HG03342 (cell line): ENCODE results near the gene P2RY14.

Source experiments
- ATAC-seq: cut with Tn5 transposase; IDR thresholded peaks from one replicate; pipeline ENCODE4 v1.9.1; 2021; ENCODE audit warnings: mild to moderate bottlenecking, moderate library complexity; ENCODE audit not compliant: unreplicated experiment

Gene P2RY14

DNA sequence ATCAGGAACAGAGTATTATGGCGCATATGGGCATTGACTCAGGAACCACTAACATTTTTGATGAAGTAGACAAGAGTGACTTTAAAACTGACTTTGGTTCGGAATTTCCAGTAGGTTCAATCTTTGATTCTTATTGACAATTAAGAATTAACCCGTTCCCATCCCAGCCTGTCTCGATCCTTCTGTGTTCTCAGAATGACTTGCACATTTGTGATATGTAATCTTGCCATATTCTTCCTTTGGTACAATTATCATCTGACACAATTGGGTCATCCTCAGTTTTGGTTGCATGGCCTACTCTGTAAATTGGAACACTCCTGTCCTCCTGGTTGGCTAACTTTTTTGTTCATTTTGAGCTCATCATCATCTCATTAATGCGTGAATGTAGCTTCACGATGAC, 85.8 kb downstream of the P2RY14 start:
- ATAC-seq: no peak

DNA sequence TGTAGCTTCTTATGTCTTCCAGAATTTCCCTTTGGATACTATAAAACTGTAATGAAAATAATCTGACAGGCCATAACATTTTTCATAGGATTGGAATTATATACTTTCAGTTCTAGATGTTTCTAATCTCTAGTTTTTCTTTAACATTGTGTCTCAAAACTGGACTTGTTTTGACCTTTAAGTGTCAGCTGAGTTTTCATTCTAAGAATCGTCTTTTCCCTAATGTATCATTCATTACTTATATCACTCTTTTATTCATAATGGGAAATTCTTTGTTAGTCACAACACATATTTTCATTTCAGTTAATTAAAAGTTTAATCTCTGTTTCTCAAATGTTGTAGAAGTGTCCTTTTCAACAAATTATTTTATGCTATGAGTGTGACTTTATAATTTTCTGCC, 87.2 kb downstream of the P2RY14 start:
- no peak for ATAC-seq

DNA sequence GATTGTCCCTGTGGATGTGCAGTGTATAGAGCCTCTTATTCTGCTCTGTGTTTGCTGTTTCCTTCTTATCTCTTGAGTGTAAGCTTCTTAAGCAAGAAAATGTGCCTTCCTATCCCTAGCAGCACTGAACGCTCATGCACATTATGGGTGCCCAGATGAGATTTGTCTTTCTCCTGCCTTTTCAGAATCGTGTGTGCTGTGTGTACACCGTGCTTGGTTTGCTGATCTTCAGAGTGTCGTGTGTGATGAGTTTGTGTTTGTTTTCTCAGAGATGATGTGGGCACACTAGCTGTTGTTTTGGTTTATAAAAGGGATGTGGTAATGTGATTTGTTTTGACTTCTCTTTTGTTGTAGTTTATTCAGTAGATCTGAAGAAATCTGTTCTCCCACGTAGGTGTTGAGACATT, 95.1 kb downstream of the P2RY14 start:
- no peak for ATAC-seq

DNA sequence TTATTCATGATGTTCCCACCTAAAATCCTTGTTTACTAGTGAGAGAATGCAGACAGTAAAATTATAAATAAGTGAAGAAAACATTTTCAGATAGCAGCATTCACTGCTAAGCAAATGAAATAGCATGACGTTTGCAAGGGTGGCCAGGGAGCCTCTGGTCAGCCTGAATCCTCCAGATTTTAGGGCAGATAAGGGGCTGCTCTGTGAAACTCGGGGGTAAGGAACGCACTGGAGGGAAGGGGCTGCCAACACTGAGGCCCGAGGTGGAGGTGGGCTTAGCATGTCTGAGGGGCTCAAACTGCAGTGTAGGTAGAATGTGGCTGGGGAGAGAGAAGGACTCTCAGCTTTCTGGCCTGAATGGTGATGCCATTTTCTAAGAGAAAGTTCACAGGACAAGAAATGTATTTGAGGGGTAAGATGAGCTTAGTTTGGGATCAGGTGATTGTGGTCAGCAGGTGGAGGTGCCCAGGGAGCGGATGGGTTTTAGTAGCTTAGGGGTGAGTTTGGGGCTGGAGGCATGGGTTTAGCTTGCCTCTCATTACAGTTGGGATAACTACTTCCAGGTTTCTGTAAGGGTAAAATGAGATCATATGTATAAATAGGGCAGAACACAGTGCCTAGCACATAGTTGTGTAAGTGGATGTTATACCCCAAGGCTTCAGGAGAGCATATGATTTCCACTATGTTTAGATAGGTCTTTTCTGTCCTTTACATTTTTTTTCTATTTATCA, 95.8 kb downstream of the P2RY14 start:
- no peak for ATAC-seq

DNA sequence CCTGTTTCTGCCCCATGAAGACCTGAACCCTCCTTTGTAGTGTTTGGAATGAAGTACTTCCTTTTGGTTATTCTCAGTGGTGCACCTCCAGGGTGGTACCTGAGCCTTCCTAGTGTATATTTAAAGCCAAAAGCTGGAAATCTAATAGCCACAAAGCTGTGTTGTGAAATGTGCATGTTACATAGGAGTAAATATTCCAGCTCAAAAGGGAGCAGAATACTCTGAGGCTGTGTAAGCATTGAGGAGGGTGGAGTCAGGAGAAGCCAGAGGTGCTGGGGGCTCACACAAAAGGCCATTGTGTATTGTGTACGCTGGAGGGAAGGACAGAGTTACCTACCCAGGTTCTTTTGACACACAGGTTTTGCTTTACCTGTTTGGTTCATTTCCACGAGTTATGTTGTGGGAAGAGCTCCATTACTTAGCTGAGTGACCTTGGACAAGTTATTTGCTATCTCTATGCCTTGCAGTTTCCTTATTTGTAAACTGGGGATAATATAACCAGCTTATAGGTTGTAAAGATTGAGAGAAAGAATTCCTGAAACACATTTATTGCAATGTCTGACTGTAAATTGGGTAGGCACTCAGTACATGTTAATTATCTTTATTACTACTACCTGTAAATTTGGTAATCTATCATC, 100.0 kb downstream of the P2RY14 start:
- no peak for ATAC-seq

DNA sequence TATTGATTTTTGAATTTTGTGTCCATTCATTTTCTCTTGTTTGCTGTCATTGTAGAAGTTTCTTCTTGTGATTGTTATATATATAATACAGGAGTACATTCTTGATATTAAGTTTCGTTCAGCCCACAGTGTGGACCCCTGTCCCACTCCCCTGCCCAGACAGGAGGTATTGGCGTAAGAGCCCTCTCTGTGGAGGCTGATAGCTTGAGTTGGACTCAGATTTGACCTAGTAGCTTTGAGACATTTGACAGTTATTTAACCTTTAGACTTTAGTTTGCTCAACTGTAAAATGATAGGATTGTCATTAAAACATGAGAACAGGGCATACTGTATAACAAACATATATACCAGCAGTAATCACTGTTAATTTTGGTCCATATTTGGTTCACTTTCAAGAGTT, 102.4 kb downstream of the P2RY14 start:
- ATAC-seq: no peak

DNA sequence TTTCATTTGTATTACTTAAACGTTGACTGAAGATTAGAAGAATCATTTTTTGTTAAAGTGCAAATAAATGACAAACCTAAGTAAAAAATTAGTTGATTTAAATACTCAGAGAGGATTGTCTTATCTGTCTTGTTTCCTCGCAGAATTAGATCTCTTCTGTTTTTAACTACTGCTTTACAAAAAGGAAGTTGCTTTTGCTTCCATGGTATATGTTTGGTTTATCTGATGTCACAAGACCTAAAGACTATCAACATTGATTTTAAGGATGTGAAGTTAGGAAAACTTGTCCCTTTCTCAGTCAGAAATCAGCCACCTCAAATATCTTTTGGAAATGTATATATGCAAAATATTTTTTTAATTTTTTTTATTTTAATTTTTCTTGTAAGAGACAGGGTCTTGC, 104.0 kb downstream of the P2RY14 start:
- no peak for ATAC-seq

DNA sequence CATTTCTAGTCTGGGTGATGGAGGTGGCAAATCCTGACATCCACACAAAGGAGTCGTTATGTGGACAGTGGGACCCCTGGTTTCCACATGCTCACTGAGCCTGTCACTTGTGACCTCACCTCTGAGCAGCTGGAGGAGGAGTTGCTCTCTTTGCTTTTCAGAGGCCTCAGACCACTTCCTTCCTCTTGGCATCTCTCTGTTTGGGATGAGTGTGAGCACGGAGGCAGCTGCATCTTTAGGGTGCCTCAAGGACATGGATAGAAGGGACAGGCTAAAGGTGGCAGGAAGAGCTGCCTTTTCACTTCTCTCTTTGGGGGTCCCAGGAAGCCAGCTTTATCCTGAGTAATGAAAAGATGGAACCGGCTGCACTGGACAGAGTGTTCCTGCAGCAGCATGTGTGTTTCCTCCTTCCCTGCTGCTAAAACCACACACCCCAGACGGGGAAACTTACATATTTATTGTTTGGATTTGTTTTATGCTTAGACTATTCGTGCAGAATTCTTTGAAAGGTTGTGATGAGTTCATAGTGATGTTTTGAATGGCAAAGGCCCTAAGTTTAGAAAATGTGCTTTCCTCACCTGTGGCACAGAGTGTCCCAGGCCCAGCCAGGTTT, 107.1 kb downstream of the P2RY14 start:
- ATAC-seq: peak; percentile 64

DNA sequence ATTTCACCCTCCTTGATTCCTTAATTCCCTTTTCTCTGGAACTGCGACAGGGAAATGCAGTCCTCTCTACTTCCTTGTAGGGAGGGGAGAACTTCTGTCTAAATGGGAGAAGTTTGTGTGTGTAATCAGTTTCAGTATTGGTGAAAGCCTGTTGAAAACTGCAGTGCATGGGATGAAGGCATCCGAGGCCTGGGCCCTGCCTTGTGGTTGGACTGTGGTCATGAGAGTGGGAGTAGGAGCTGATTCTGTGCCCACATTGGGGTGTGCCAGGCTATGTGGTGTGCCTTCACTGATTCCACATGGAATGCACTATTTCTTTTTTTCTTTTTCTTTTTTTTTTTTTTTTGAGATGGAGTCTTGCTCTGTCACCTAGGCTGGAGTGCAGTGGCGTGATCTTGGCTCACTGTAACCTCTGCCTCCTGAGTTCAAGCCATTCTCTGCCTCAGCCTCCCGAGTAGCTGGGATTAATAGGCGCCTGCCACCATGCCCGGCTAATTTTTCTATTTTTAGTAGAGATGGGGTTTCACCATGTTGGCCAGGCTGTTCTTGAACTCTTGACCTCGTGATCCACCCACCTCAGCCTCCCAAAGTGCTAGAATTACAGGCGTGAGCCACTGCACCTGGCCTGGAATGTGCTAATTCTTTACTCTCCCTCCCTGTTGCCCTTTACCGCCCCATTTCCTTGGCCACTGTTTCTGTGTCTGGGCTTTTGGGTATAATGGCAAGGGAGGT, 108.2 kb downstream of the P2RY14 start:
- ATAC-seq: peak; percentile 18

DNA sequence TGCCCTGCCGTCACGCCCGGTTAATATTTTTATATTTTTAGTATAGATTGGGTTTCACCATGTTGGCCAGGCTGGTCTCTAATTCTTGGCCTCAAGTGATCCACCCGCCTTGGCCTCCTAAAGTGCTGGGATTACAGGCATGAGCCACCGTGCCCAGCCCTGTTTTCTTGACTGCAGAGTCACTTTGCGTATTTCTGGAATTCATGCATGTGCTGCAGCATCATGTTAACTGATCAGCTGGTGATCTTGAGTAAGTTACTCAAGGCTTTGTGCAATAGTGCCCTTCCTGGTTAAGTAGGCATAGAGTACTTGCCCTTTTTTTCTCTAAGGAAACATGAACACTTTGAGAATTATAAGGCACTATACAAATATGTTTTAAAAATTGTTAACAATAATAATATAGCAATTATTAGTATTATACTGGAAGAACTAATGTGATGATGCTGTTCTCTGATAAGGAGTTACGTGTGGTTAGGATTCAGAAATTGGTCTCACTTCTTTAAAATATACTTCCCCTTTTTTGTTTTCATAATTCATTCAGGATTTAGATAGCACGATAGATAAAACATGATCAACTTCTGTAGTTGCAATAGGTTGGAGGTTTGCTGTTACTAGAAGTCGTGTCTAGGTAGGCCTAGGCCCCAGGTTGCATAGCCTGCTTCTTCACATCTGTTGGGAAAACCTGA, 108.9 kb downstream of the P2RY14 start:
- ATAC-seq: peak; percentile 48

DNA sequence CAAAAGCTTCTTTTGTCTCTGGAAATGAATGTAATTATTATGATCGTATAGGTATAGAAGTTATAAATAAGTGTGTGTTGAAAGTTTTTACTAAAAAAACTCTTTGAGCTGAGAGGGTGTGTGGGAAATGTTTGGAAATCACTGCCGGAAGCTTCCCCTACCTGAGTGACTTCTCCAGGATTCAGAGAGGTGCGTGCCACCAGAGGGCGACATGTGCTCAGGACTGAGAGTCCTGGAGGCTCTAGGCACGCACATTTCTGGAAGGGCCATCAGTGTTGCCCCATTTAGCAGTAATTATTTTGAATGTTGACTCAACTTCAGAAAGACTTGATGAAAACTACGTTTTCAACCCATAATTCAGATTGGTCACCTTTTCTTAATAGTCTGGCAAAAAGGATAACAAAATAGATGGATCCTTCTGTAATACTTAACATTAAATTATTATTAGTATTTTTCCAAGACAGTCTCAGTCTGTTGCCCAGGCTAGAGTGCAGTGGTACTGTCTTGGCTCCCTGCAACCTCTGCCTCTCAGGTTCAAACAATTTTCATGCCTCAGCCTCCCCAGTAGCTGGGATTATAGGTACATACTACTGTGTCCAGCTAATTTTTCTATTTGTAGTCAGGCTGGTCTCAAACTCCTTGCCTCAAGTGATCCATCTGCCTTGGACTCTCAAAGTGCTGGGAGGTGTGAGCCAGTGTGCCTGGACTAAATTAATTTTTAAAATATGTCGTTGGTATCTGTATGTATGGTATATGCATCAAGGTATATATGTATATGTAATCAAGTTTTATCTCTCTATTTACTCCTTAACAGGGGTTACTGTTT, 109.9 kb downstream of the P2RY14 start:
- ATAC-seq: peak; percentile 50

DNA sequence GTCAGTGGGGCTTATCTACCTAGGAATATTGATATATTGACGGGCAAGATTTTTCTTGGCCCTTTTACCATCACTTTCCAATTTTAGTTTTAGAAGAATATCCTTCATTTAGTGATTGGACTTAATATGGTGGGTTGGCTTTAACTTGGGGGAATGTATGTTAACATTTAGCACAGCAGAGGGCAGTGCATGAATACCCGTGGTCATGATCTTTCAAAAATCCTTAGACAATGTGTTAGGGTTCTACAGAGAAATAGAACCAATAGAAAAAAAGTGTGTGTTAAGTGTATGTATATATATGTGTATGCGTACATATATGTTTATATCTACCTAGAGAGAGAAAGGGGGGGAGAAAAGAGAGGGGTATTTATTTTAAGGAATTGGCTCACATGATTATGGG, 112.2 kb downstream of the P2RY14 start:
- ATAC-seq: no peak

DNA sequence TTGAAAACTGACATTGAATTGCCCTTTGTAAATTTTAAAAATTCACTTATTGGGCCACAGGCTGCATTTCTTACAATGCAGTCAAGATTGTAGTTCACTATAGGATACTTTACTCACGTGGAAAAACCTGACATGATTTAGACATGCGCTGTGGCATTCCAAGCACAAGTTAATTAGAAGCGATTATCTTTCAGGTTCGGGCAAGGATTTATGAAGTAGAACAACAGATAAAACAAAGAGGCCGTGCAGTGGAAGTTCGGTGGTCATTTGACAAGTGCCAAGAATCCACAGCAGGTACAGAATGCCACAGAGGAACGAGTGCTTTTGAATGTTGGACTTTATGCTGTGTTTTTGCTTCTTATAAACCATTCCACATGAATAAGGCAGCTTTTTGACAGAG, 113.1 kb downstream of the P2RY14 start:
- no peak for ATAC-seq
